ENCODE measurements around the gene RPL27A.

DNA sequence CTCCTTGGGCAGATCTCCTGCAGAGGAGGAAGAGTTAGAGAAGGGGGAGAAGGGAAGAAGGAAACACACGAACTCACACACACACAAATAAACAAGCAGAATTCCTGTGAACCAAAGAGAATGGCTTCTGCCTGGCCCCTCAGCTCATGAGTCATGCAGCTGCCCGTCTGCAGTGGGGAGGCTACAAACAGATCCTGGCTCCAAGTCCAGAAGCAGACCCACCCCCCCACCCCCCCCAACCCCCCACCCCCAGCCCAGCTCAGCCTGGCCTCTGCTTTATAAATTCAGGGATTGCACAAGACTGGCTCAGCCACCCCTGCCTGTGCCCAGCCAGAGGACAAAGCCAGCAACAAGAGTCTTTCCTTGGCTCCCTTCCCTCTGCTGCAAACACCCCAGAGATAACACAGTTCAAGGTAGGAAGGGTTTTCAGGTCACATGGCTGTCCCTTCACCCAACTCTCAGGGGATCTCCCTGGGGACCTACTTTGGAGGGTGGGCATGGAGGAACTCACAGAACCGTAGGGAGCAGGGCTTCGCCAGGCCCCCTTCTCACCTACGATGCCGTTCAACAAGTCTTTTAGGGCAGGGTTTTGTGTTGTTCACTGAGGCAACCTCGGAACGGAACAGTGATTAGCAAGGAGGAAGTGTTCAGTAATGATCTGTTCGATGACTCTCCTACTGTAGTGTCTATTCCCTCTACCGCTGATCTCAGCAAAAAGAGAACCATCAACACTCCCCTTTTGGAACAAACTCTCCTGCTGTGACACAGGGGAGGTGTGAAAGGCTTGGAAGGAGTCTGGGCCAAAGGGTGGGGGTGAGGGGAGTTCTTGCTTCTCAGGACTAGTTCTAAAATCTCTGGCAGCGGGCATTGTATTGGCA is 35.5 kb downstream of the RPL27A start:
- no peak for TF ChIP-seq EZH2 (IDR thresholded peaks at IDR 0.05; ENCODE audit: low read length, missing control alignments)
- TF ChIP-seq, protein P1, sequence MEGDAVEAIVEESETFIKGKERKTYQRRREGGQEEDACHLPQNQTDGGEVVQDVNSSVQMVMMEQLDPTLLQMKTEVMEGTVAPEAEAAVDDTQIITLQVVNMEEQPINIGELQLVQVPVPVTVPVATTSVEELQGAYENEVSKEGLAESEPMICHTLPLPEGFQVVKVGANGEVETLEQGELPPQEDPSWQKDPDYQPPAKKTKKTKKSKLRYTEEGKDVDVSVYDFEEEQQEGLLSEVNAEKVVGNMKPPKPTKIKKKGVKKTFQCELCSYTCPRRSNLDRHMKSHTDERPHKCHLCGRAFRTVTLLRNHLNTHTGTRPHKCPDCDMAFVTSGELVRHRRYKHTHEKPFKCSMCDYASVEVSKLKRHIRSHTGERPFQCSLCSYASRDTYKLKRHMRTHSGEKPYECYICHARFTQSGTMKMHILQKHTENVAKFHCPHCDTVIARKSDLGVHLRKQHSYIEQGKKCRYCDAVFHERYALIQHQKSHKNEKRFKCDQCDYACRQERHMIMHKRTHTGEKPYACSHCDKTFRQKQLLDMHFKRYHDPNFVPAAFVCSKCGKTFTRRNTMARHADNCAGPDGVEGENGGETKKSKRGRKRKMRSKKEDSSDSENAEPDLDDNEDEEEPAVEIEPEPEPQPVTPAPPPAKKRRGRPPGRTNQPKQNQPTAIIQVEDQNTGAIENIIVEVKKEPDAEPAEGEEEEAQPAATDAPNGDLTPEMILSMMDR (conservative IDR thresholded peaks at IDR 0.05 in 1 of 2, IDR thresholded peaks at IDR 0.05 in 1 of 2; ENCODE audit: low read depth in 1 of 2, low read length in 2 of 2), result no peak

All from fibroblast of lung (primary cell).